H1 (cell line): ENCODE results near the gene PLPP7. TPM values are rescaled to one million over a fixed set of nuclear protein-coding genes. Genes with fewer than 3 reads are reported as not detected.
A peak's percentile ranks its signal among the peaks of the same experiment; 100 is the strongest.

Experiments used
- CTCF ChIA-PET: fragments of 300-600 bp; sonication (Branson Sonifier 250); formaldehyde crosslinking; loops from one replicate; lab custom pipeline; 2021; ENCODE audit not compliant: partially characterized antibody; lab: Charles Lee
- POLR2A ChIA-PET: fragments of 300-600 bp; sonication (Branson Sonifier 250); formaldehyde crosslinking; loops from one replicate; lab custom pipeline; 2021; ENCODE audit warnings: inconsistent platforms; ENCODE audit not compliant: partially characterized antibody; lab: Charles Lee
- DNase-seq, 2 experiments: peaks; one replicate each; pipeline versions ENCODE4 v3.0.0 to v3.0.0-alpha.2; 2010 to 2022; ENCODE audit warnings: low spot score in 2 of 2, low read depth in 1 of 2, mixed read lengths in 1 of 2
- FAIRE-seq: peaks from 2 replicates; lab custom pipeline; 2011; peaks lifted over from hg19 to GRCh38; lab: Jason Lieb, UNC
- H2AFZ ChIP-seq: 2 replicates; pipeline ENCODE4 v1.8.1; 2012; ENCODE audit warnings: low read length, inconsistent platforms
- H2AK5ac ChIP-seq: 2 replicates; pipeline ENCODE4 v1.6.1; 2013; ENCODE audit warnings: low read depth, low read length
- H2BK120ac ChIP-seq: replicated peaks from 2 replicates; pipeline ENCODE3; 2013; ENCODE audit warnings: low read depth, low read length, inconsistent platforms
- H2BK12ac ChIP-seq: 2 replicates; pipeline ENCODE4 v1.6.1; 2013; ENCODE audit warnings: low read depth, low read length
- H2BK15ac ChIP-seq: 2 replicates; pipeline ENCODE4 v1.6.1; 2013; ENCODE audit warnings: low read length
- H2BK20ac ChIP-seq: 2 replicates; pipeline ENCODE4 v1.6.1; 2013; ENCODE audit warnings: low read length
- H2BK5ac ChIP-seq: 2 replicates; pipeline ENCODE4 v1.6.1; 2013; ENCODE audit warnings: low read depth, low read length
- H3K14ac ChIP-seq: 2 replicates; pipeline ENCODE4 v1.6.1; 2013; ENCODE audit warnings: inconsistent platforms; ENCODE audit not compliant: insufficient read length
- H3K18ac ChIP-seq: 2 replicates; pipeline ENCODE4 v1.6.1; 2013; ENCODE audit warnings: low read length; ENCODE audit errors: extremely low read depth
- H3K23ac ChIP-seq: 2 replicates; pipeline ENCODE4 v1.6.1; 2013; ENCODE audit warnings: inconsistent platforms; ENCODE audit not compliant: insufficient read length
- H3K23me2 ChIP-seq: 2 replicates; pipeline ENCODE4 v1.6.1; 2013; ENCODE audit warnings: low read depth, low read length
- H3K27ac ChIP-seq: 2 replicates; pipeline ENCODE4 v1.6.1; 2011; ENCODE audit warnings: low read depth, low read length, inconsistent platforms
- H3K27me3 ChIP-seq, 4 experiments: replicated peaks in 1 of 4; 1 replicate in 1 of 4; 2 replicates in 3 of 4; pipeline versions ENCODE4 v1.6.1 to v1.8.1; 2011 to 2013; ENCODE audit warnings: low read length in 3 of 4, mild to moderate bottlenecking in 3 of 4, inconsistent platforms in 2 of 4, mixed read lengths in 2 of 4, moderate library complexity in 1 of 4; ENCODE audit not compliant: control insufficient read depth in 3 of 4, insufficient read depth in 3 of 4; ENCODE audit errors: extremely low read depth in 1 of 4
- H3K36me3 ChIP-seq, 4 experiments: 2 replicates each; pipeline versions ENCODE4 v1.6.1 to v1.8.1; 2011 to 2013; ENCODE audit warnings: mild to moderate bottlenecking in 4 of 4, low read length in 3 of 4, moderate library complexity in 2 of 4, control low read depth in 1 of 4, inconsistent platforms in 1 of 4; ENCODE audit not compliant: insufficient read depth in 4 of 4, control insufficient read depth in 2 of 4
- H3K4ac ChIP-seq: replicated peaks from 2 replicates; pipeline ENCODE3; 2013; ENCODE audit warnings: low read length, low read depth, mixed read lengths, inconsistent platforms; ENCODE audit not compliant: insufficient read length
- H3K4me1 ChIP-seq, 4 experiments: replicated peaks in 1 of 4; 1 replicate in 1 of 4; 2 replicates in 3 of 4; pipeline versions ENCODE4 v1.6.1 to v1.8.1; 2011 to 2013; ENCODE audit warnings: low read length in 3 of 4, inconsistent platforms in 2 of 4, mixed read lengths in 1 of 4; ENCODE audit not compliant: insufficient read depth in 4 of 4, control insufficient read depth in 3 of 4
- H3K4me2 ChIP-seq, 2 experiments: 2 replicates each; pipeline versions ENCODE4 v1.6.1 to v1.8.1; 2011 to 2013; ENCODE audit warnings: low read depth in 2 of 2, low read length in 2 of 2, control low read depth in 1 of 2, inconsistent platforms in 1 of 2, mild to moderate bottlenecking in 1 of 2; ENCODE audit not compliant: insufficient read depth in 1 of 2
- H3K4me3 ChIP-seq, 4 experiments: fragments of 200-600, 300-600 bp in 1 of 4; sonication (generic), shearing (Covaris generic), sonication (Bioruptor Twin) in 1 of 4; 2 replicates each; pipeline versions ENCODE4 v1.5.1 to v1.8.1; 2011 to 2016; ENCODE audit warnings: low read length in 4 of 4, low read depth in 3 of 4, control low read depth in 2 of 4, inconsistent platforms in 2 of 4, mild to moderate bottlenecking in 2 of 4, mixed read lengths in 1 of 4, moderate library complexity in 1 of 4; ENCODE audit not compliant: insufficient read depth in 2 of 4; ENCODE audit errors: extremely low read depth in 1 of 4
- H3K56ac ChIP-seq: replicated peaks from 2 replicates; pipeline ENCODE3; 2013; ENCODE audit warnings: low read depth, mild to moderate bottlenecking, mixed read lengths, low read length, inconsistent platforms; ENCODE audit not compliant: insufficient read length
- H3K79me1 ChIP-seq: 2 replicates; pipeline ENCODE4 v1.6.1; 2013; ENCODE audit warnings: low read depth, low read length, control low read depth
- H3K79me2 ChIP-seq, 2 experiments: 2 replicates each; pipeline versions ENCODE4 v1.6.1 to v1.8.1; 2012 to 2013; ENCODE audit warnings: low read length in 2 of 2, mild to moderate bottlenecking in 2 of 2, inconsistent platforms in 1 of 2; ENCODE audit not compliant: insufficient read depth in 2 of 2, control insufficient read depth in 1 of 2
- H3K9ac ChIP-seq, 4 experiments: replicated peaks in 1 of 4; 1 replicate in 1 of 4; 2 replicates in 3 of 4; pipeline versions ENCODE4 v1.6.1 to v1.8.1; 2011 to 2013; ENCODE audit warnings: low read depth in 3 of 4, low read length in 3 of 4, control low read depth in 2 of 4, mild to moderate bottlenecking in 2 of 4, moderate library complexity in 2 of 4, inconsistent platforms in 1 of 4; ENCODE audit errors: extremely low read depth in 1 of 4
- H3K9me3 ChIP-seq, 2 experiments: 2 replicates each; pipeline versions ENCODE4 v1.6.1 to v1.8.1; 2012 to 2013; ENCODE audit warnings: mild to moderate bottlenecking in 2 of 2, moderate library complexity in 2 of 2, control low read depth in 1 of 2, inconsistent platforms in 1 of 2, low read depth in 1 of 2, low read length in 1 of 2, mixed read lengths in 1 of 2; ENCODE audit not compliant: insufficient read depth in 2 of 2
- H4K20me1 ChIP-seq, 2 experiments: replicated peaks in 1 of 2; 2 replicates each; pipeline versions ENCODE3 to v1.8.1; 2011 to 2013; ENCODE audit warnings: inconsistent platforms in 2 of 2, low read length in 2 of 2, mild to moderate bottlenecking in 1 of 2; ENCODE audit not compliant: insufficient read depth in 2 of 2, control insufficient read depth in 1 of 2
- H4K5ac ChIP-seq: 2 replicates; pipeline ENCODE4 v1.6.1; 2013; ENCODE audit warnings: low read length, low read depth, mixed read lengths, inconsistent platforms; ENCODE audit not compliant: insufficient read length
- H4K8ac ChIP-seq: 2 replicates; pipeline ENCODE4 v1.8.0; 2013; ENCODE audit warnings: mild to moderate bottlenecking, moderate library complexity, low read length, inconsistent platforms; ENCODE audit not compliant: insufficient read depth; ENCODE audit errors: extremely low read depth
- H4K91ac ChIP-seq: replicated peaks from 2 replicates; pipeline ENCODE3; 2013; ENCODE audit warnings: low read length, mixed read lengths, inconsistent platforms; ENCODE audit not compliant: insufficient read length
- ASH2L ChIP-seq: fragments of 200-600, 300-600 bp; sonication (generic); IDR thresholded peaks from one replicate; pipeline ENCODE4 v1.7.1; 2017; ENCODE audit warnings: low read length
- CREB1 ChIP-seq: IDR thresholded peaks from 2 replicates; pipeline ENCODE4 v1.6.1; 2012; ENCODE audit warnings: inconsistent platforms
- KDM5A ChIP-seq: fragments of 200-600 bp; IDR thresholded peaks from 2 replicates; pipeline ENCODE4 v1.7.1; 2012; ENCODE audit warnings: mild to moderate bottlenecking, low read length, inconsistent platforms, mixed read lengths
- SP2 ChIP-seq: IDR thresholded peaks from 2 replicates; pipeline ENCODE4 v1.6.1; 2012; ENCODE audit warnings: mild to moderate bottlenecking, low read length, inconsistent platforms
- WGBS, 2 experiments: shearing (Covaris generic) in 1 of 2; methylation state at CpG; one replicate each; pipeline versions ENCODE4 v1.1.6 to v1.1.7; 2013 to 2015; ENCODE audit warnings: low lambda C conversion rate in 2 of 2, mixed read lengths in 2 of 2, inconsistent platforms in 1 of 2, low coverage in 1 of 2, missing lambda C conversion rate in 1 of 2; ENCODE audit not compliant: insufficient replicate concordance in 2 of 2, insufficient coverage in 1 of 2, insufficient read length in 1 of 2; ENCODE audit errors: extremely low coverage in 1 of 2, missing lambda C conversion rate in 1 of 2; 5-methylcytosine and 5-hydroxymethylcytosine counted together
- polyA plus RNA-seq, 7 experiments: library from polyadenylated mRNA; depleted of rRNA in 3 of 7; stranded (reverse) in 5 of 7; unstranded in 2 of 7; fragments of >200 nt in 5 of 7; fragments of 200-250 nt in 2 of 7; gene quantifications; 1 replicate in 5 of 7; 2 replicates in 1 of 7; 4 replicates in 1 of 7; pipeline versions ENCODE4 v1.2.1 to v1.2.3, GENCODE V29; 2011 to 2013; ENCODE audit warnings: missing spikeins in 2 of 7, mixed read lengths in 2 of 7
- total RNA-seq: library from RNA; stranded (reverse); fragmentation: NEBNext Ultra II Directional; extraction: Animal tissue kit (Norgen Biotek cat#: 25700); gene quantifications from 2 replicates; pipeline ENCODE4 v1.2.1, GENCODE V29; 2021
- TF ChIP-seq, protein P1 (sequence below): IDR thresholded peaks from 2 replicates; pipeline ENCODE4 v1.6.1; 2012; ENCODE audit warnings: inconsistent platforms

The PLPP7 gene
- total and polyA plus RNA-seq, 2 of the 8 experiments (the other 6 are each of a cell fraction or from before 2014, with no cell fraction given) = 3.4 to 3.9 TPM

DNA sequence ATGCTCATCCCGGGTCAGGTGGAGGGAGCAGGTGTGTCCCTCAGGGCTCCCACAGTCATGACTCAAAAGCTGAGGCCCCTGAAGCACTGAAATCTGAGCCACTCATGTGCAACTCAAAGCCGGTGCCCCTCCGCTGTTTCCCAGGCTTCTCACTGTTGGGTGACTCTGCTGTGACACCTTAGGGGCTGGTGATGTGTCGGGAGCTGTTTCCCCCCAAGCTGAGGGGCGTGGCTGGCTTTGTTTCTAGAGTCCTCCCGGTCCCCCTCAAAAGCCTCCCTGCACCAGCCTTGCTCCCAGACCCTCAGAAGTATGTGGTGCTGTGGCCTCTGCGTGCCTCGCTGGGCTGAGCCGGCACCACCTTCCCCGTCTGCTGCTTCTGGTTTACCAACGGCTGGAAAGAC lies 39.7 kb downstream of the PLPP7 start:
- DNase-seq (no peak), FAIRE-seq (no peak)
- ChIA-PET POLR2A (no interaction called here), CTCF (interaction anchor here (0.8 to 2.5 kb wide), 7 partner anchors 8 to 151 kb away, joined by 3 to 10 read pairs (median 3); partner anchors contain the start of gene PLPP7)
- H3K79me1 ChIP-seq = no peaks in the 10 kb centered on the region
- H3K9ac ChIP-seq = no peak overlapping the region
- no peak overlapping the region for H3K4me2 ChIP-seq
- no peaks in the 10 kb centered on the region for H3K9me3 ChIP-seq
- no peaks in the 10 kb centered on the region for H3K36me3 ChIP-seq
- peak overlapping the region; percentile 25; the same call in 1 of the 2 replicates for H2AFZ ChIP-seq
- WGBS, 2 experiments = 79% methylated on average over 11 of the region's 11 CpGs; no CpG with 5 or more reads in 1 of the 2 experiments
- no peak overlapping the region for H3K4ac ChIP-seq
- H3K23ac ChIP-seq = no peak overlapping the region
- no peak overlapping the region for H3K56ac ChIP-seq
- H2BK20ac ChIP-seq = 0 out of 2 replicates have a peak overlapping the region, but pooled peaks have one; percentile 48
- no peak overlapping the region for H2AK5ac ChIP-seq
- H2BK120ac ChIP-seq = no peak overlapping the region
- H4K91ac ChIP-seq = no peak overlapping the region
- H3K27me3 ChIP-seq = no peaks in the 10 kb centered on the region
- TF ChIP-seq SP2 = no peak
- TF ChIP-seq, protein P1, sequence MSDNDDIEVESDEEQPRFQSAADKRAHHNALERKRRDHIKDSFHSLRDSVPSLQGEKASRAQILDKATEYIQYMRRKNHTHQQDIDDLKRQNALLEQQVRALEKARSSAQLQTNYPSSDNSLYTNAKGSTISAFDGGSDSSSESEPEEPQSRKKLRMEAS = no peak
- TF ChIP-seq ASH2L = no peak
- TF ChIP-seq KDM5A = no peak
- no peak for TF ChIP-seq CREB1
- H4K20me1 ChIP-seq = no peaks in the 10 kb centered on the region
- H3K18ac ChIP-seq = peak overlapping the region; percentile 92
- H3K4me1 ChIP-seq = peaks cover 0 to 19% (median 7%) of the 10 kb centered on the region in 4 experiments; a peak in 5 of 7 replicates
- H3K27ac ChIP-seq = no peak overlapping the region
- H3K79me2 ChIP-seq = no peaks in the 10 kb centered on the region
- no peak overlapping the region for H3K4me3 ChIP-seq
- no peak overlapping the region; the same call in 1 of the 2 replicates for H2BK12ac ChIP-seq
- no peak overlapping the region for H3K14ac ChIP-seq
- no peak overlapping the region for H4K5ac ChIP-seq
- peak overlapping the region; percentile 12; the same call in 1 of the 2 replicates for H2BK5ac ChIP-seq
- no peak overlapping the region; the same call in 1 of the 2 replicates for H4K8ac ChIP-seq
- peak overlapping the region; percentile 72; the same call in 1 of the 2 replicates for H2BK15ac ChIP-seq
- H3K23me2 ChIP-seq = no peaks in the 10 kb centered on the region
